HepG2 (cell line): ENCODE results near the gene MT4. TPM values are rescaled to one million over a fixed set of nuclear protein-coding genes. Genes with fewer than 3 reads are reported as not detected.

ENCODE experiments used
- CHD4 ChIP-seq: fragments of 200-600 bp; sonication (generic); IDR thresholded peaks from 2 replicates; pipeline ENCODE4 v1.7.0; 2017; ENCODE audit warnings: mild to moderate bottlenecking, low read length, borderline replicate concordance
- E2F1 ChIP-seq: sonication (generic); formaldehyde crosslinking; IDR thresholded peaks from 2 replicates; pipeline ENCODE4 v1.5.0; 2020; ENCODE audit warnings: missing genetic modification reagents
- FUBP1 ChIP-seq: sonication (generic); formaldehyde crosslinking; IDR thresholded peaks from 2 replicates; pipeline ENCODE4 v1.5.1; 2020; ENCODE audit warnings: missing genetic modification reagents, mild to moderate bottlenecking, borderline replicate concordance
- MEIS2 ChIP-seq: sonication (generic); formaldehyde crosslinking; IDR thresholded peaks from 2 replicates; pipeline ENCODE4 v1.9.0; 2021; ENCODE audit warnings: mild to moderate bottlenecking, missing genetic modification reagents
- MLLT10 ChIP-seq: sonication (generic); formaldehyde crosslinking; IDR thresholded peaks from 2 replicates; pipeline ENCODE4 v1.4.0; 2020; ENCODE audit warnings: missing genetic modification reagents
- PATZ1 ChIP-seq: sonication (generic); formaldehyde crosslinking; IDR thresholded peaks from 2 replicates; pipeline ENCODE4 v1.4.0; 2020; ENCODE audit warnings: missing genetic modification reagents
- PHF8 ChIP-seq: sonication (generic); formaldehyde crosslinking; IDR thresholded peaks from 2 replicates; pipeline ENCODE4 v1.5.0; 2020; ENCODE audit warnings: missing genetic modification reagents
- POLR2AphosphoS5 ChIP-seq: IDR thresholded peaks from 2 replicates; pipeline ENCODE4 v1.6.1; 2012; ENCODE audit warnings: low read depth, low read length
- SIN3A ChIP-seq: IDR thresholded peaks from 2 replicates; pipeline ENCODE4 v1.6.1; 2011; ENCODE audit warnings: low read depth, mild to moderate bottlenecking, control low read depth, low read length, borderline replicate concordance
- STAT5B ChIP-seq: sonication (generic); formaldehyde crosslinking; IDR thresholded peaks from 2 replicates; pipeline ENCODE4 v1.4.0; 2020; ENCODE audit warnings: missing genetic modification reagents
- THAP8 ChIP-seq: sonication (generic); formaldehyde crosslinking; IDR thresholded peaks from 2 replicates; pipeline ENCODE4 v1.5.1; 2020; ENCODE audit warnings: missing genetic modification reagents, mild to moderate bottlenecking, borderline replicate concordance
- TIGD3 ChIP-seq: sonication (generic); formaldehyde crosslinking; IDR thresholded peaks from 2 replicates; pipeline ENCODE4 v1.5.1; 2020; ENCODE audit warnings: mild to moderate bottlenecking, missing genetic modification reagents, borderline replicate concordance
- ZFP36L1 ChIP-seq: sonication (generic); formaldehyde crosslinking; IDR thresholded peaks from 2 replicates; pipeline ENCODE4 v1.8.0; 2022; ENCODE audit warnings: mild to moderate bottlenecking, missing genetic modification reagents, moderate library complexity
- ZFP90 ChIP-seq: sonication (generic); formaldehyde crosslinking; IDR thresholded peaks from 2 replicates; pipeline ENCODE4 v1.8.0; 2022; ENCODE audit warnings: missing genetic modification reagents, mild to moderate bottlenecking, inconsistent platforms, borderline replicate concordance
- ZNF10 ChIP-seq: sonication (generic); formaldehyde crosslinking; IDR thresholded peaks from 2 replicates; pipeline ENCODE4 v1.4.0; 2020; ENCODE audit warnings: mild to moderate bottlenecking, low read depth, missing genetic modification reagents, borderline replicate concordance
- ZNF326 ChIP-seq: sonication (generic); formaldehyde crosslinking; IDR thresholded peaks from 2 replicates; pipeline ENCODE4 v1.4.0; 2020; ENCODE audit warnings: missing genetic modification reagents, borderline replicate concordance
- ZNF441 ChIP-seq: sonication (generic); formaldehyde crosslinking; IDR thresholded peaks from 2 replicates; pipeline ENCODE4 v1.7.0; 2021; ENCODE audit warnings: missing genetic modification reagents, borderline replicate concordance
- ZNF556 ChIP-seq: sonication (generic); formaldehyde crosslinking; IDR thresholded peaks from 2 replicates; pipeline ENCODE4 v1.4.0; 2020; ENCODE audit warnings: mild to moderate bottlenecking, missing genetic modification reagents, borderline replicate concordance
- ZNF597 ChIP-seq: sonication (generic); formaldehyde crosslinking; IDR thresholded peaks from 2 replicates; pipeline ENCODE4 v1.5.0; 2020; ENCODE audit warnings: missing genetic modification reagents
- ZNF674 ChIP-seq: sonication (generic); formaldehyde crosslinking; IDR thresholded peaks from 2 replicates; pipeline ENCODE4 v1.5.0; 2020; ENCODE audit warnings: low read depth, mild to moderate bottlenecking, missing genetic modification reagents
- polyA plus RNA-seq, 8 experiments: library from polyadenylated mRNA; depleted of rRNA in 3 of 8; stranded (reverse) in 7 of 8; unstranded in 1 of 8; fragments of >200 nt; fragmentation: Illumina TruSeq in 4 of 8; extraction: Trizol in 4 of 8; gene quantifications; 2 replicates each; pipeline versions ENCODE4 v1.2.1 to v1.2.3, GENCODE V29; 2011 to 2016; ENCODE audit warnings: low read depth in 4 of 8, missing spikeins in 1 of 8, mixed read lengths in 1 of 8; ENCODE audit not compliant: insufficient read depth in 1 of 8
- total RNA-seq, 5 experiments: library from RNA; depleted of rRNA; stranded (reverse); fragments of >200 nt; fragmentation: Illumina TruSeq; extraction: Trizol; gene quantifications; 2 replicates each; pipeline ENCODE4 v1.2.3, GENCODE V29; 2016; ENCODE audit warnings: low read depth in 1 of 5

The MT4 gene
- total and polyA plus RNA-seq, 2 of the 13 experiments (the other 11 are each of a cell fraction or from before 2014, with no cell fraction given): not detected

- TF ChIP-seq TIGD3 (CRISPR knock-in tag) (no peak; the same call in 1 of the 2 replicates), SIN3A (peak; percentile 54; the same call in 1 of the 2 replicates), ZNF556 (CRISPR knock-in tag) (peak; percentile 39; the same call in 1 of the 2 replicates), PHF8 (CRISPR knock-in tag) (peak; percentile 96), POLR2AphosphoS5 (peak; percentile 91), ZNF674 (CRISPR knock-in tag) (no peak), PATZ1 (CRISPR knock-in tag) (no peak), STAT5B (CRISPR knock-in tag) (0 out of 2 replicates have a peak, but pooled peaks have one; percentile 29), THAP8 (CRISPR knock-in tag) (peak; percentile 80; the same call in 1 of the 2 replicates), CHD4 (no peak), ZNF10 (CRISPR knock-in tag) (no peak), MEIS2 (CRISPR knock-in tag) (peak; percentile 26), ZFP36L1 (no peak), E2F1 (peak; percentile 75; the same call in 1 of the 2 replicates), ZNF326 (CRISPR knock-in tag) (no peak), MLLT10 (no peak), ZNF441 (CRISPR knock-in tag) (peak; percentile 53; the same call in 1 of the 2 replicates), ZFP90 (CRISPR knock-in tag) (peak; percentile 87), FUBP1 (CRISPR knock-in tag) (no peak), ZNF597 (CRISPR knock-in tag) (no peak)
Measured at GRCh38 chr16:56519459-56520250, 45.2 kb upstream of the MT4 start, which contains the start of gene BBS2 (continued).
